H1 (cell line): ENCODE data around the gene C9orf43. TPM values are rescaled to one million over a fixed set of nuclear protein-coding genes. Genes with fewer than 3 reads are reported as not detected.

Experiments used
- CTCF ChIA-PET: fragments of 300-600 bp; sonication (Branson Sonifier 250); formaldehyde crosslinking; loops from one replicate; lab custom pipeline; 2021; ENCODE audit not compliant: partially characterized antibody; lab: Charles Lee
- POLR2A ChIA-PET: fragments of 300-600 bp; sonication (Branson Sonifier 250); formaldehyde crosslinking; loops from one replicate; lab custom pipeline; 2021; ENCODE audit warnings: inconsistent platforms; ENCODE audit not compliant: partially characterized antibody; lab: Charles Lee
- DNase-seq, 2 experiments: peaks; one replicate each; pipeline versions ENCODE4 v3.0.0 to v3.0.0-alpha.2; 2010 to 2022; ENCODE audit warnings: low spot score in 2 of 2, low read depth in 1 of 2, mixed read lengths in 1 of 2
- FAIRE-seq: peaks from 2 replicates; lab custom pipeline; 2011; peaks lifted over from hg19 to GRCh38; lab: Jason Lieb, UNC
- H2AFZ ChIP-seq: 2 replicates; pipeline ENCODE4 v1.8.1; 2012; ENCODE audit warnings: low read length, inconsistent platforms
- H2AK5ac ChIP-seq: 2 replicates; pipeline ENCODE4 v1.6.1; 2013; ENCODE audit warnings: low read depth, low read length
- H2BK120ac ChIP-seq: replicated peaks from 2 replicates; pipeline ENCODE3; 2013; ENCODE audit warnings: low read depth, low read length, inconsistent platforms
- H2BK12ac ChIP-seq: 2 replicates; pipeline ENCODE4 v1.6.1; 2013; ENCODE audit warnings: low read depth, low read length
- H2BK15ac ChIP-seq: 2 replicates; pipeline ENCODE4 v1.6.1; 2013; ENCODE audit warnings: low read length
- H2BK20ac ChIP-seq: 2 replicates; pipeline ENCODE4 v1.6.1; 2013; ENCODE audit warnings: low read length
- H2BK5ac ChIP-seq: 2 replicates; pipeline ENCODE4 v1.6.1; 2013; ENCODE audit warnings: low read depth, low read length
- H3K14ac ChIP-seq: 2 replicates; pipeline ENCODE4 v1.6.1; 2013; ENCODE audit warnings: inconsistent platforms; ENCODE audit not compliant: insufficient read length
- H3K18ac ChIP-seq: 2 replicates; pipeline ENCODE4 v1.6.1; 2013; ENCODE audit warnings: low read length; ENCODE audit errors: extremely low read depth
- H3K23ac ChIP-seq: 2 replicates; pipeline ENCODE4 v1.6.1; 2013; ENCODE audit warnings: inconsistent platforms; ENCODE audit not compliant: insufficient read length
- H3K23me2 ChIP-seq: 2 replicates; pipeline ENCODE4 v1.6.1; 2013; ENCODE audit warnings: low read depth, low read length
- H3K27ac ChIP-seq: 2 replicates; pipeline ENCODE4 v1.6.1; 2011; ENCODE audit warnings: low read depth, low read length, inconsistent platforms
- H3K27me3 ChIP-seq, 4 experiments: replicated peaks in 1 of 4; 1 replicate in 1 of 4; 2 replicates in 3 of 4; pipeline versions ENCODE4 v1.6.1 to v1.8.1; 2011 to 2013; ENCODE audit warnings: low read length in 3 of 4, mild to moderate bottlenecking in 3 of 4, inconsistent platforms in 2 of 4, mixed read lengths in 2 of 4, moderate library complexity in 1 of 4; ENCODE audit not compliant: control insufficient read depth in 3 of 4, insufficient read depth in 3 of 4; ENCODE audit errors: extremely low read depth in 1 of 4
- H3K36me3 ChIP-seq, 4 experiments: 2 replicates each; pipeline versions ENCODE4 v1.6.1 to v1.8.1; 2011 to 2013; ENCODE audit warnings: mild to moderate bottlenecking in 4 of 4, low read length in 3 of 4, moderate library complexity in 2 of 4, control low read depth in 1 of 4, inconsistent platforms in 1 of 4; ENCODE audit not compliant: insufficient read depth in 4 of 4, control insufficient read depth in 2 of 4
- H3K4ac ChIP-seq: replicated peaks from 2 replicates; pipeline ENCODE3; 2013; ENCODE audit warnings: low read length, low read depth, mixed read lengths, inconsistent platforms; ENCODE audit not compliant: insufficient read length
- H3K4me1 ChIP-seq, 4 experiments: replicated peaks in 1 of 4; 1 replicate in 1 of 4; 2 replicates in 3 of 4; pipeline versions ENCODE4 v1.6.1 to v1.8.1; 2011 to 2013; ENCODE audit warnings: low read length in 3 of 4, inconsistent platforms in 2 of 4, mixed read lengths in 1 of 4; ENCODE audit not compliant: insufficient read depth in 4 of 4, control insufficient read depth in 3 of 4
- H3K4me2 ChIP-seq, 2 experiments: 2 replicates each; pipeline versions ENCODE4 v1.6.1 to v1.8.1; 2011 to 2013; ENCODE audit warnings: low read depth in 2 of 2, low read length in 2 of 2, control low read depth in 1 of 2, inconsistent platforms in 1 of 2, mild to moderate bottlenecking in 1 of 2; ENCODE audit not compliant: insufficient read depth in 1 of 2
- H3K4me3 ChIP-seq, 4 experiments: fragments of 200-600, 300-600 bp in 1 of 4; sonication (generic), shearing (Covaris generic), sonication (Bioruptor Twin) in 1 of 4; 2 replicates each; pipeline versions ENCODE4 v1.5.1 to v1.8.1; 2011 to 2016; ENCODE audit warnings: low read length in 4 of 4, low read depth in 3 of 4, control low read depth in 2 of 4, inconsistent platforms in 2 of 4, mild to moderate bottlenecking in 2 of 4, mixed read lengths in 1 of 4, moderate library complexity in 1 of 4; ENCODE audit not compliant: insufficient read depth in 2 of 4; ENCODE audit errors: extremely low read depth in 1 of 4
- H3K56ac ChIP-seq: replicated peaks from 2 replicates; pipeline ENCODE3; 2013; ENCODE audit warnings: low read depth, mild to moderate bottlenecking, mixed read lengths, low read length, inconsistent platforms; ENCODE audit not compliant: insufficient read length
- H3K79me1 ChIP-seq: 2 replicates; pipeline ENCODE4 v1.6.1; 2013; ENCODE audit warnings: low read depth, low read length, control low read depth
- H3K79me2 ChIP-seq, 2 experiments: 2 replicates each; pipeline versions ENCODE4 v1.6.1 to v1.8.1; 2012 to 2013; ENCODE audit warnings: low read length in 2 of 2, mild to moderate bottlenecking in 2 of 2, inconsistent platforms in 1 of 2; ENCODE audit not compliant: insufficient read depth in 2 of 2, control insufficient read depth in 1 of 2
- H3K9ac ChIP-seq, 4 experiments: replicated peaks in 1 of 4; 1 replicate in 1 of 4; 2 replicates in 3 of 4; pipeline versions ENCODE4 v1.6.1 to v1.8.1; 2011 to 2013; ENCODE audit warnings: low read depth in 3 of 4, low read length in 3 of 4, control low read depth in 2 of 4, mild to moderate bottlenecking in 2 of 4, moderate library complexity in 2 of 4, inconsistent platforms in 1 of 4; ENCODE audit errors: extremely low read depth in 1 of 4
- H3K9me3 ChIP-seq, 2 experiments: 2 replicates each; pipeline versions ENCODE4 v1.6.1 to v1.8.1; 2012 to 2013; ENCODE audit warnings: mild to moderate bottlenecking in 2 of 2, moderate library complexity in 2 of 2, control low read depth in 1 of 2, inconsistent platforms in 1 of 2, low read depth in 1 of 2, low read length in 1 of 2, mixed read lengths in 1 of 2; ENCODE audit not compliant: insufficient read depth in 2 of 2
- H4K20me1 ChIP-seq, 2 experiments: replicated peaks in 1 of 2; 2 replicates each; pipeline versions ENCODE3 to v1.8.1; 2011 to 2013; ENCODE audit warnings: inconsistent platforms in 2 of 2, low read length in 2 of 2, mild to moderate bottlenecking in 1 of 2; ENCODE audit not compliant: insufficient read depth in 2 of 2, control insufficient read depth in 1 of 2
- H4K5ac ChIP-seq: 2 replicates; pipeline ENCODE4 v1.6.1; 2013; ENCODE audit warnings: low read length, low read depth, mixed read lengths, inconsistent platforms; ENCODE audit not compliant: insufficient read length
- H4K8ac ChIP-seq: 2 replicates; pipeline ENCODE4 v1.8.0; 2013; ENCODE audit warnings: mild to moderate bottlenecking, moderate library complexity, low read length, inconsistent platforms; ENCODE audit not compliant: insufficient read depth; ENCODE audit errors: extremely low read depth
- H4K91ac ChIP-seq: replicated peaks from 2 replicates; pipeline ENCODE3; 2013; ENCODE audit warnings: low read length, mixed read lengths, inconsistent platforms; ENCODE audit not compliant: insufficient read length
- BRCA1 ChIP-seq: IDR thresholded peaks from 2 replicates; pipeline ENCODE4 v1.6.1; 2012; ENCODE audit warnings: low read depth, low read length, improper control_type of control experiment
- EGR1 ChIP-seq: IDR thresholded peaks from 2 replicates; pipeline ENCODE4 v1.6.1; 2011; ENCODE audit warnings: low read depth, low read length, borderline replicate concordance
- JUN ChIP-seq: IDR thresholded peaks from 2 replicates; pipeline ENCODE4 v1.6.1; 2011; ENCODE audit warnings: low read depth, mild to moderate bottlenecking, improper control_type of control experiment, low read length
- MAX ChIP-seq: IDR thresholded peaks from 2 replicates; pipeline ENCODE4 v1.6.1; 2012; ENCODE audit warnings: inconsistent platforms
- NRF1 ChIP-seq: IDR thresholded peaks from 2 replicates; pipeline ENCODE4 v1.6.1; 2011; ENCODE audit warnings: mild to moderate bottlenecking, low read depth, low read length, improper control_type of control experiment
- PHF8 ChIP-seq: fragments of 200-600 bp; sonication (generic); conservative IDR thresholded peaks from 2 replicates; pipeline ENCODE4 v1.7.1; 2012; ENCODE audit warnings: low read depth, mild to moderate bottlenecking, inconsistent platforms, low read length, moderate library complexity
- POLR2AphosphoS5 ChIP-seq: IDR thresholded peaks from 2 replicates; pipeline ENCODE4 v1.6.1; 2011; ENCODE audit warnings: low read depth, low read length
- RFX5 ChIP-seq: IDR thresholded peaks from 2 replicates; pipeline ENCODE4 v1.6.1; 2011; ENCODE audit warnings: low read depth, low read length, improper control_type of control experiment, borderline replicate concordance
- RXRA ChIP-seq: IDR thresholded peaks from 2 replicates; pipeline ENCODE4 v1.6.1; 2011; ENCODE audit warnings: low read depth, mild to moderate bottlenecking, low read length, moderate library complexity; ENCODE audit not compliant: insufficient read depth
- SIN3A ChIP-seq, 2 experiments: IDR thresholded peaks in 1 of 2; conservative IDR thresholded peaks in 1 of 2; 2 replicates each; pipeline ENCODE4 v1.6.1; 2011 to 2012; ENCODE audit warnings: low read length in 2 of 2, improper control_type of control experiment in 1 of 2, low read depth in 1 of 2, mild to moderate bottlenecking in 1 of 2
- SRF ChIP-seq: IDR thresholded peaks from 2 replicates; pipeline ENCODE4 v1.6.1; 2011; ENCODE audit warnings: mild to moderate bottlenecking, low read depth, low read length, moderate library complexity
- WGBS, 2 experiments: shearing (Covaris generic) in 1 of 2; methylation state at CpG; one replicate each; pipeline versions ENCODE4 v1.1.6 to v1.1.7; 2013 to 2015; ENCODE audit warnings: low lambda C conversion rate in 2 of 2, mixed read lengths in 2 of 2, inconsistent platforms in 1 of 2, low coverage in 1 of 2, missing lambda C conversion rate in 1 of 2; ENCODE audit not compliant: insufficient replicate concordance in 2 of 2, insufficient coverage in 1 of 2, insufficient read length in 1 of 2; ENCODE audit errors: extremely low coverage in 1 of 2, missing lambda C conversion rate in 1 of 2; 5-methylcytosine and 5-hydroxymethylcytosine counted together
- polyA plus RNA-seq, 7 experiments: library from polyadenylated mRNA; depleted of rRNA in 3 of 7; stranded (reverse) in 5 of 7; unstranded in 2 of 7; fragments of >200 nt in 5 of 7; fragments of 200-250 nt in 2 of 7; gene quantifications; 1 replicate in 5 of 7; 2 replicates in 1 of 7; 4 replicates in 1 of 7; pipeline versions ENCODE4 v1.2.1 to v1.2.3, GENCODE V29; 2011 to 2013; ENCODE audit warnings: missing spikeins in 2 of 7, mixed read lengths in 2 of 7
- total RNA-seq: library from RNA; stranded (reverse); fragmentation: NEBNext Ultra II Directional; extraction: Animal tissue kit (Norgen Biotek cat#: 25700); gene quantifications from 2 replicates; pipeline ENCODE4 v1.2.1, GENCODE V29; 2021

The C9orf43 gene
- total and polyA plus RNA-seq, 2 of the 8 experiments (the other 6 are each of a cell fraction or from before 2014, with no cell fraction given), result 0.35 to 0.52 TPM

- no peak overlapping the region for H2BK20ac ChIP-seq
- H3K9me3 ChIP-seq, result no peaks in the 10 kb centered on the region
- no peak overlapping the region for H3K4me2 ChIP-seq
- no peak overlapping the region for H3K4me3 ChIP-seq
- H3K27me3 ChIP-seq, result peaks cover 0 to 9% (median 7%) of the 10 kb centered on the region in 4 experiments; a peak in 5 of 7 replicates
- no peak overlapping the region for H3K9ac ChIP-seq
- FAIRE-seq, result no peak
- H3K4ac ChIP-seq, result no peak overlapping the region
- no peaks in the 10 kb centered on the region for H3K79me2 ChIP-seq
- H3K23ac ChIP-seq, result no peak overlapping the region
- H3K36me3 ChIP-seq, result no peaks in the 10 kb centered on the region
- ChIA-PET POLR2A (interaction anchor here (1.1 kb wide), 1 partner anchor 14 kb away, joined by 3 read pairs; no protein-coding TSS in a partner anchor), CTCF (interaction anchor here (0.6 to 0.8 kb wide), 4 partner anchors 13 to 119 kb away, joined by 3 read pairs; no protein-coding TSS in a partner anchor)
- H2AFZ ChIP-seq, result no peak overlapping the region
- no peak overlapping the region for H4K5ac ChIP-seq
- no peak overlapping the region for H3K56ac ChIP-seq
- H3K4me1 ChIP-seq, result peaks cover 0 to 3% (median under 1%) of the 10 kb centered on the region in 4 experiments; a peak in 3 of 7 replicates
- no peak overlapping the region for H3K18ac ChIP-seq
- no peak overlapping the region for H4K91ac ChIP-seq
- H3K23me2 ChIP-seq, result peaks cover under 1% of the 10 kb centered on the region; the same call in 1 of the 2 replicates
- no peak overlapping the region for H2BK120ac ChIP-seq
- H2BK5ac ChIP-seq, result no peak overlapping the region
- H4K8ac ChIP-seq, result no peak overlapping the region
- no peak overlapping the region for H3K27ac ChIP-seq
- H3K79me1 ChIP-seq, result no peaks in the 10 kb centered on the region
- peak overlapping the region; percentile 88; the same call in 1 of the 2 replicates for H2BK15ac ChIP-seq
- WGBS, 2 experiments, result 75% methylated on average over 6 of the region's 6 CpGs; no CpG with 5 or more reads in 1 of the 2 experiments
- no peak overlapping the region for H3K14ac ChIP-seq
- H4K20me1 ChIP-seq, result no peaks in the 10 kb centered on the region
- no peak overlapping the region for H2BK12ac ChIP-seq
- no peak overlapping the region for H2AK5ac ChIP-seq
- peak in 1 of 2 experiments; percentile 27 for DNase-seq
- TF ChIP-seq MAX (no peak), PHF8 (no peak), SRF (no peak), RFX5 (no peak), POLR2AphosphoS5 (no peak), RXRA (no peak), SIN3A (conservative IDR thresholded peaks at IDR 0.05 in 1 of 2, IDR thresholded peaks at IDR 0.05 in 1 of 2; ENCODE audit: low read depth in 1 of 2, low read length in 2 of 2) (no peak), NRF1 (no peak), BRCA1 (no peak), JUN (no peak), EGR1 (no peak)
Measured at GRCh38 chr9:113468716-113469448, 58.3 kb downstream of the C9orf43 start.
